GM19452 (cell line): ENCODE data around the gene PUS1.
"Not testable (repeated sequence)": the region's sequence is repeated elsewhere in the genome, so short reads cannot be mapped to it uniquely, and the experiment has no call there.

Experiments used
- ATAC-seq: cut with Tn5 transposase; IDR thresholded peaks from one replicate; pipeline ENCODE4 v1.9.1; 2021; ENCODE audit not compliant: unreplicated experiment

Gene PUS1

DNA sequence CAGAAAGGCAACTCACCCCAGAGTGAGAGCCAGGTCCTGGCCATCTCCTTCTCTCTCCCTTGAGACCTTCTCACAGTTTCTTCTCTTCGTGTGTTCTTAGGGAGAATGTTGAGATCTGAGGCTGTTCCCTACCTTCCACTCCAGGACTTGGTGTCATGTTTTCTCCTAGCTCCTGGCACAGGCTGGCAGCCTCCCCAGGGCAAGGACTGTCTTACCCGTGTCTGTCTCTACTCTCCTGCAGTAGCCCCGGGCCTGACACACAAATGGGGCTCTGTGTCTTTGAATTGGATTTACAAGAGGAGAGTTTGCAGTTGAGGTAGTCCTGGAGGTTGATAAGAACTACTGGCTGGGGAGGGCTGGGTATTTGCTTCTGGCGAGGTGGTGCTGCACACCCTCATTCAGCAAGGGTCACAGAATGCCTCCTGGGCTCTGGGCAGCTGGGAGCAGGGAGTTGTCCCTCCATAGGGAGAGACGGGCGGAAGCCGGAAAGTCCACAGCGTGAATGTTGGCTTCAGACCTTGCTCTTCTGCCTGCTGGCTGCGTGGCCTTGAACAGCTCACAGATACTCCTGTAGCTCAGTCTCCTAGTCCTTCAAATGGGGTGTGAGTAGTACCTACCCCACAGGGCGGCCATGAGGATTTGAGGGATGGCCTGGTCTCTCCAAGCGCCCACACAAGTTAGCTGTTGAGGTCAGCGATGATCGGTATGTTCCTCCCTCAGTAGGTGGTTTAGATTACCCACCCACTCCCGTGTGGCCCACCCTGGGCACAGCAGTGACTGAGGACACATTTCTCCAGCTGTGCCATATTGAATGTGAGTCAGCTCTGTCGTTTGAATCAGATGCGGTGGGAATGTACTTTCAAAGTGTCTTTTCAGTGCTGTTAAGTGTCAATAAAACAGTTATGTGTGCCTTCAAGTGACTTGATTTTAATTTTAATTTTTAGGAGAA, 30.8 kb downstream of the PUS1 start:
- ATAC-seq, result no peak

DNA sequence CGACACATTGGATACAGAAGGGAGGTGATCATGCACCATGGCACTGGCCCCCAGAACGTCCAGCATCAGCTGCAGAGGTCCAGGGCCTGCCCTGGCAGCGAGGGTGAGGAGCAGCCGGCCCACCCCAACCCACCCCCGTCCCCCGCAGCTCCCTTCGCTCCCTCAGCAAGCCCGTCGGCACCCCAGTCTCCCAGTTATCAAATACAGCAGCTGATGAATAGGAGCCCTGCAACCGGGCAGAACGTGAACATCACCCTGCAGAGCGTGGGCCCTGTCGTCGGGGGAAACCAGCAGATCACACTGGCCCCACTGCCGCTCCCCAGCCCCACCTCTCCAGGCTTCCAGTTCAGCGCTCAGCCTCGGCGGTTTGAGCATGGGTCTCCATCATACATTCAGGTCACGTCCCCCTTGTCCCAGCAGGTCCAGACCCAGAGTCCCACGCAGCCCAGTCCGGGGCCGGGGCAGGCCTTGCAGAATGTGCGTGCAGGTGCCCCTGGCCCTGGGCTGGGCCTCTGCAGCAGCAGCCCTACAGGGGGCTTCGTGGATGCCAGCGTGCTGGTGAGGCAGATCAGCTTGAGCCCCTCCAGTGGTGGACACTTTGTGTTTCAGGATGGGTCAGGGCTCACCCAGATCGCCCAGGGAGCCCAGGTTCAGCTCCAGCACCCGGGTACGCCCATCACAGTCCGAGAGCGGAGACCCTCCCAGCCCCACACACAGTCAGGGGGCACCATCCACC, 31.7 kb downstream of the PUS1 start:
- ATAC-seq, result not testable (repeated sequence)

DNA sequence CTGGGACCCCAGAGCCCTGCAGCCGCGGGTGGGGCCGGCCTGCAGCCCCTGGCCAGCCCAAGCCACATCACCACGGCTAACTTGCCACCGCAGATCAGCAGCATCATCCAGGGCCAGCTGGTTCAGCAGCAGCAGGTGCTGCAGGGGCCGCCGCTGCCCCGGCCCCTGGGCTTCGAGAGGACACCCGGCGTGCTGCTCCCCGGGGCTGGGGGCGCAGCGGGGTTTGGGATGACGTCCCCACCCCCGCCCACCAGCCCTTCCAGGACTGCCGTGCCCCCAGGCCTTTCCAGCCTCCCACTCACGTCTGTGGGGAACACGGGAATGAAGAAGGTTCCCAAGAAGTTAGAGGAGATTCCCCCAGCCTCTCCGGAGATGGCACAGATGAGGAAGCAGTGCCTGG, 32.3 kb downstream of the PUS1 start:
- ATAC-seq, result not testable (repeated sequence)

DNA sequence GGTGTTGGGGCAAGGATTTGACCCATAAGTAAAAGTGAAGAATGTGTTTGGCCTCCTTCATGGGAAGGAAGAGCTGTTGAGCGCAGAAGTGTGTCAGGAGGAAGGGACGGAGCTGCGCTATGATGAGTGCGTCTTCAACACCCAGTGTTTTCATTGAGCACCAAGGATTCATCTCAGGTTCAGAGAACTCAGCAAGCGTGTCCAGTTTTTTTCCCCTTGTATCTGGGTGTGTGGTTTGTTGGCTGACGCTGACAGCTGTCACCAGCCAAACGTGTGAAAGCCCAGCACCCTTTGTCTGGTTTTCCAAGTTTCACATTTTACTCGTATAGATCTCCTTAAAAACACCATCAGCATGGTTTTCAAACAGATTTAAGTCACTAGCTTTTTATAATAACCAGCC, 33.0 kb downstream of the PUS1 start:
- no peak for ATAC-seq

DNA sequence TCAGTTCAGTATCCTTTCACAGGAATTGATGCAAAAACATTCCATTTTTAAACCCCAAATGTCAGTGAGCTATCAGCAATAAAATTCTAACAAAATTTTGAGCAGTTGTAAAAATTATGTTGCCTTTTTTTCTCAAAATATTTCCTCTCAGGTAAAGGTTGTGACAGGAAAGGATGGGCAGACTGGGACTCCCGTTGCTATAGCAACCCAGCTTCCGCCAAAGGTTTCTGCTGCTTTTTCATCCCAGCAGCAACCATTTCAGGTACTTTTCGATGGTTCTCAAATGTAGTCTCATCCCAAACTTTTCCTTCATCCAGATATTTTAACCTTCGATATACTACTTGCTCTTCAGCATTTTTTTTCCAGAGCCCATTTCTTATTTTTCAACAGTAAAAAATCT, 34.3 kb downstream of the PUS1 start:
- ATAC-seq, result no peak

DNA sequence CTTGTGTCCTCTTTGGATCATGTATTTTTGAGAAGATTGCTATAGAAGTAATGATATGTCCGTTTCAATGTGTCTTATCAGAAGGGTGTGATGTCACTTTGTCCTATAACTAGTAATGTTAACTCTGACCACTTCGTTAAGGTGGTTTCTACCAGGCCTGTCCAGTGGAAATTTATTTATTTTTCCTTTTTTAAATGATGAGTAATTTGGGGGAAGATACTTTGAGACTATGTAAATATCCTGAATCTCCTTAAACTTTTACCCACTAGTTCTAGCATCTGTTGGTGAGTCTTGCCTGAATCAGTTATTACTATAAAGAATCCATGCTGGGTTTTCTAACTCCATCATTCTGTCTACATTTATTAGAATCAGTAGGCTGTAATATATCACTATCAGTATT, 36.0 kb downstream of the PUS1 start:
- ATAC-seq, result no peak

DNA sequence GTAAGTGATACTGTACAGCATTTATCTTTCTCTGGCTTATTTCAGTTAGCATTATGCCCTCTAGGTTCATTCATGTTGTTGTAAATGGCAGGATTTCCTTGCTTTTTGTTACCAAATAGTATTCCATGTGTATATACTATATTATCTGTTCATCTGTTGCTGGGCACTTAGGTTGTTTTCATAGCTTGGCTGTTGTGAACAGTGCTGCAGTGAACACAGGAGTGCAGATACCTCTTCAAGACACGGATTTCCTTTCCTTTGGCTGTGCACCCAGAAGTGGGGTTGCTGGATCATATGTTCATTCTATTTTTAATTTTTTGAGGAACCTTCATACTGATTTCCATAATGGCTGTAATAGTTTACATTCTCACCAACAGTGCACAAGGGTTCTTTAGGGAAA, 42.1 kb downstream of the PUS1 start:
- ATAC-seq, result no peak

DNA sequence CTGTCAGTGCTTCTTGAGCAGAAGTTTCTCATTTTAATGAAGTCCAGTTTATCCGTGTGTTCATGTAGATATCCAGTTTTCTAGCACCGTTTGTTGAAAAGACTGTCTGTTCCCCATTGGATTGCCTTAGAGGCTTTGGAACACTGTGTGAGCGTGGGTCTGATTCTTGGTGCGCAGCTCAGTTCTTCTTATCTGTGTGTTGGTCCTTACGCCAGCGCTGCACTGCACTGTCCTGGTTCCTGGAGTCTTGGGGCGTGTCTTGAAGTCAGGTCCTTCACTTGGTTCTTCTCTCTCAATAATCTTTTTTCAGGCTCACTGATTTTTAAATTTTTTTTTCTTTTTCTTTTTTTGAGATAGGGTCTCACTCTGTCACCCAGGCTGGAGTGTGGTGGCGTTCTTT, 46.2 kb downstream of the PUS1 start:
- ATAC-seq, result no peak

DNA sequence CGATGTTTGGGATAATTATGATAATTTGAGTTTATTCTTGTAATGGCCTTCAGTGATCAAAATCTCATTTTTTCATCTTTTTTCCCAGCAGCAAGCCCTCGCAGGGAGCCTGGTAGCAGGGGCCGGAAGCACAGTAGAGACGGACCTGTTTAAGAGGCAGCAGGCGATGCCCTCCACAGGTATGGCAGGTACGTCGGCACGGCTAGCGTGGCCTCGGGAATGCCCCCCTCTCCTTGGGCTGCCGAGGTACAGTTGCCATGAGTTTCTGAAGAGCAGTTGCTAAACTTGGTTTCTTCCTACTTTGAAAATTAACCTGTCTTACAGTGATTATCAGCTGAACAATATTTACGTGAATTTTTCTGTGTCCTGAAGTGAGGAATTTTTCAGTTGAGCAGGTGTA, 50.5 kb downstream of the PUS1 start:
- ATAC-seq, result no peak

DNA sequence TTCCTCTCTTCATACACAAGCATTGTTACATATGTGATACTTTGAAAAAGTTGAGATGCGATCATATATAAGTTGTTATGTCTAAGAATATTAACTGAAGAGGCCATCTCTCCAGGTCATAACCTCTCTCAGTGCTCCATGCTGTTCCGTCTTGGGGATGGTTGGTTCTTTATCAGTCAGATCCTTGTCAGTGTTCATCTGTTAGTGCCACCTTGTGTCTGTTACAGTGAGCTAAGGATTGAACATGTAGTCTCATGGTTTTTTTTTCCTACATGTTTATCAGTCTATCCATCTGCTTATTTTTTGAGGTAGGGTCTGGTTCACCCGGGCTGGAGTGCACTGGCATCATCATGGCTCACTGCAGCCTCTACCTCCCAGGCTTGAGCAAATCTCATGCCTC, 51.2 kb downstream of the PUS1 start:
- no peak for ATAC-seq

DNA sequence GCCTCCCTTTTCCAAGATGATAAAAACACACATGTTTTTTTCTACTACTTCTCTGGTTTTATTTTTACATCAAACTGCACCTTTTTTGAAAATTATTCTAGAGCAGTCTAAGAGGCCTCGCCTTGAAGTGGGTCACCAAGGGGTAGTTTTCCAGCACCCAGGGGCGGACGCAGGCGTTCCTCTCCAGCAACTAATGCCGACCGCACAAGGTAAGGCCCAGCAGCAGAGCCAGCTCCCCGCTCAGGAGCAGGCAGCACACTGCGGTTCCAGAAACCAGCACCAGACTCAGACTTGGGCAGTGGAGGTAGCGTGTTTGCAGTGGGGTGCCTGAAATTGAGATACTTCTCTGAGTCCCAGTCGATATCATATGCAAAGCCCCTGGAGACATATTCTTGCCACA, 52.3 kb downstream of the PUS1 start:
- ATAC-seq, result no peak

DNA sequence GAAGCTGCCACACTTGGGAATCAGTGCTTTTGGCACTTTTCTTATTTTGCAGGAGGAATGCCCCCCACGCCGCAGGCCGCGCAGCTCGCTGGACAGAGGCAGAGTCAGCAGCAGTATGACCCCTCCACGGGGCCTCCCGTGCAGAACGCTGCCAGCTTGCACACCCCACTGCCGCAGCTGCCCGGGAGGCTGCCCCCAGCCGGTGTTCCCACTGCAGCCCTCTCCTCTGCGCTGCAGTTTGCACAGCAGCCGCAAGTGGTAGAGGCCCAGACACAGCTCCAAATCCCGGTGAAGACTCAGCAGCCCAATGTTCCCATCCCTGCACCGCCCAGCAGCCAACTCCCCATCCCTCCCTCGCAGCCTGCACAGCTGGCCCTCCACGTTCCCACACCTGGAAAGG, 53.0 kb downstream of the PUS1 start:
- no peak for ATAC-seq

DNA sequence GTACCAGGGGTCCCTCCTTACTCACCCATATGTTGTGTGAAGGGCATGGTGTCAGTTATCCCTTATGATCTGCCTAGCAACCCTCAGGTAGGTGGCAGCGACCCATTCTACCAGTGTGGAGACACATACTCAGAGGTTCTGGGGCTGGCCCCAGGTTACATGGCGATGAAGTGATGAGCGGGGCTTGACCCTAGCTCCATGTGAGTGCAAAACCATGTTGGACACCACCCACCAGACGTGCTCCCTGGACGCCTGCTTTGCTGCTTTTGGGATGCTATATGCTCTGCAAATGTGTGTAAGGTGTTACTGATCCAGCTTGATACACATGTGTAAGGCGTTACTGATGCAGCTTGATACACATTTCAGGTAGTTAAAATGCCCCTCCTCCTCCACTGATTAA, 54.0 kb downstream of the PUS1 start:
- no peak for ATAC-seq

DNA sequence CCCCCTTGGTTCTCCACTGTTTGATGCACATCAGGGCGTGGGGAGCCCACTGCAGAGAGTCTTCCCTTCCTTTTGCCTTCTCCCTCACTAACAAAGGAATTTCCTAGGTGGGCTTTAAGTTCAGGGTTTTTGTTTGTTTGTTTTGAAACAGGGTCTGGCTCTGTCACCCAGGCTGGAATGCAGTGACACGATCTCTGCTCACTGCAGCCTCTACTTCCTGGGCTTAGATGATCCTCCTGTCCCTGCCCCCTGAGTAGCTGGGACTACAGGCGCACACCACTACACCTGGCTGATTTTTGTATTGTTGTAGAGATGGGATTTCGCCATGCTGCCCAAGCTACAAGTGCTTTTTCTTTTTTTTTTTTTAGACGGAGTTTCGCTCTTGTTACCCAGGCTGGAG, 54.5 kb downstream of the PUS1 start:
- no peak for ATAC-seq

DNA sequence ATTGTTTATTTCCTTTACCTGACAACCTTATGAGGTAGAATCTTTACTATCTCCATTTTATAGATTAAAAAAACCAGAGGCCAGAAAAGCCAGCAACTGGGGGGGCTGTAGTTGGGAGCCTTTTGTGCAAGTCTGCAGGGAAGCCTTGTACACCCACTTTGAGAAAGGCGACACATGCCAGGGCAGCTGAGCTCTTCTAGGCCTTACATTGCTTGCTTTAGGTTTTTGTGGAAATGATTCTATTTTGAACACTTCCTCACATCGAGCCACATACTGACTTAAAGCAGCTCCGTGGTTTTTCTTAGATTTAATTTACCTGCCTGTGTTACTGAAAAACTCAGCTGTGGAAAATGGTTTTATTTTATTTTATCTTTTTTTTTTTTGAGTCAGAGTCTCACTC, 55.3 kb downstream of the PUS1 start:
- ATAC-seq, result no peak

DNA sequence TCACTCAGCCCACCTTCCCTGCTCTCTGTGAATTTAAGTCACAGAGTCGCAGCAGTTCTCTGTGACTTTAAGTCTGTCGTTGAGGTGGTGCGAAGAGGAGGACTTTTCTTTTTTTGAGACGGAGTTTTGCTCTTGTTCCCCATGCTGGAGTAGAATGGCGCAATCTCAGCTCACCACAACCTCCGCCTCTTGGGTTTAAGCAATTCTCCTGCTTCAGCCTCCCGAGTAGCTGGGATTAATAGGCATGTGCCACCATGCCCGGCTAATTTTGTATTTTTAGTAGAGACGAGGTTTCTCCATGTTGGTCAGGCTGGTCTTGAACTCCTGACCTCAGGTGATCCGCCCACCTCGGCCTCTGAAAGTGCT, 56.4 kb downstream of the PUS1 start:
- ATAC-seq, result not testable (repeated sequence)

DNA sequence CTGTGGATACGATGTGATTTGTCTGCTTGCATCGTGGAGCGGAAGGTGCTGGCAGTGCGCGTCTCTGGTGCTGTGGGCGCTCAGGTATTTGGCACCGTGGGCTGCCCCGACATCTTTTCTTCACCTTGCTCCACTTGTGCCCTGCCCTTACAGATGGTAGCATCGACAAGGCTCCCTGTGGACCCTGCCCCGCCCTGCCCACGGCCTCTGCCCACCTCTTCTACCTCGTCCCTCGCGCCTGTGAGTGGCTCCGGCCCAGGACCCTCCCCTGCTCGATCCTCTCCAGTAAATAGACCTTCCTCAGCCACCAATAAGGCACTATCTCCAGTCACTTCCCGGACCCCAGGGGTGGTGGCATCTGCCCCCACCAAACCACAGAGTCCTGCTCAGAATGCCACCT, 57.3 kb downstream of the PUS1 start:
- ATAC-seq, result no peak

DNA sequence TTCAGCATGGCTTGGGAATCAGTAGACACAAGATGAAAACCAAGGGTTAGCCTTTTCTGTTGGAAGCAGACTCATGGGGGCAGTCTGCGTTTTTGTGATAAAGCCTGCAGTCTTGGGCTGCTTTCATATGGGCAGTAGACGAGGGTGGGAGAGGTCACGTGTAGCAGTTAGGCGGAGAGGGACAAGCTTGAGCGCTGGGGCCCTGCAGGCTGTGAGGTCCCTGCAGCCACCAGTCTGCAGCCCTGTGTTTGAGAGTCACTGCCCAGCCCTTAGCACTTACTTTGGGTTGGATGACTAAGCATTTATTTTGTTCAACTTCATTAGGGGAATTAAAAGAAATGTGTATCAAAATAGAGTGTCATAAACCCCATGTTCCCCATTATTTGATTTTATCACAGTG, 57.8 kb downstream of the PUS1 start:
- ATAC-seq, result no peak

DNA sequence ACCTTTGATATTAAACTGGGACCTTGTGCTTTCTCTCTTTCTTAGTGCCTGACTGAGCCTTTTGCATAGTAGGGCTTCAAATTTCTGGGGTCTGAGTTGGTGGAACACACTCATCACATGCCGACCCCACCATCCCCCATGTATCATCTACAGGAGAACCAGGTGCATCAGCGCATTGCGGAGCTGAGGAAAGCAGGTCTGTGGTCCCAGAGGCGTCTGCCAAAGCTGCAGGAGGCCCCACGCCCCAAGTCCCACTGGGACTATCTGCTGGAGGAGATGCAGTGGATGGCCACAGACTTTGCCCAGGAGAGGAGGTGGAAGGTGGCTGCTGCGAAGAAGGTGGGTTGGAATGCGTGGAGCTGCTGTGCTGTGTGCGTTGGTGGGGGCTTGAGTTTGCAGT, 58.5 kb downstream of the PUS1 start:
- ATAC-seq, result no peak

DNA sequence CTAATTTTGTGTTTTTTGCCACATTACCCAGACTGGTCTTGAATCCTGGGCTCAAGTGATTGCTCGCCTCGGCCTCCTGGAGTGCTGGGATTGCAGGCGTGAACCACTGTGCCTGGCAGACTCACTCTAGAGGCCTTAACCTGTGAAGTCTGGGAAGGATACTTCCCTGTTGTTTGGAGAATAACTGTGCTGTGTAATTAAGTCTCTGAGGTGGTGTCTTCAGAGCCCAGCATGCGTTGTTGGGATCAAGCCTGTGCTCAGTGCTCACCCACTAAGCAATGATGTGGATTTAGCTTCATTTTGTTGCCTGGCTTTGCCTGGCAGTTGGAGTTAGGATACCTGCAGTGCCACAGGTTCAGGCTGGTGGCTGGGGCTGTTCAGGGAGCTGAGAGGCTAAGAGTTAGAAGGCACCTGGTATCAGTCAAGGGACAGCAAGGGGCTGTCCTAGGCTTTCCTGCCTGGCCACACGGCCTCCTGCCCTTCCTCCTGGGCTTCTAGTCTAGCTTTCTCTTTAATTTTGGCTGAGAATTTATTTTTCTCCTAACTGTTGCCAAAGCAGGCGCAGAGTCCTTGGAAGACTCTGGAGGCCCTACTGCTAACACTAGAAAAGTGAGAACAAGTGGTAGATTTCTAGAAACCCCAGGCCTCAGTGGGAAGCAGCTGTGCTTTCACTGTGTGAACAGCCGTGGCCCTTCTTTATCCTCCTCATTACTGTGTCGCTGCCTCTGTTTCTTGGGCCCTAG, 59.1 kb downstream of the PUS1 start:
- no peak for ATAC-seq

DNA sequence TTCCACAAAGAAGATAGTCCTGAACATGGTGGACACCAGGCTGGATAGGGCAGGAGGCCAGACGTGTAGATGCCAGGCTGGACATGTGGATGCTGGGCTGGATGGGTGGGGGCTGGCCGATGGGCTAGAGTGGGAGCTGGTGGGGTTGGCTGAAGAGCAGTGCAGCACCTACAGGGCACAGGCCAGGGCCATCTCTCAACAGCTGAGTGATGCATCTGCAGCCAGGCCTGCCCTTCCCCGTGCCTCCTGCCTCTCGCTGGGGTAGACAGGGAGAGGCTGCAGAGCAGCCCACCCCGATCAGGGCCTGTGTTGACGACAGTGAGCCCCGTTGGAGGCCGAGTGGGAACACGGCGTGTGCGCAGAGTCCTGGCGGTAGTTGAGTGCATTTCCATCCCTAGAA, 59.9 kb downstream of the PUS1 start:
- no peak for ATAC-seq
